Bronchial epithelial cell (primary cell): ENCODE measurements around the gene TES. TPM values are rescaled to one million over a fixed set of nuclear protein-coding genes. Genes with fewer than 3 reads are reported as not detected.

Experiments used
- DNase-seq: peaks from one replicate; pipeline ENCODE4 v3.0.0-alpha.2; 2010; ENCODE audit warnings: low read depth
- FAIRE-seq: peaks from 2 replicates; lab custom pipeline; 2011; peaks lifted over from hg19 to GRCh38; lab: Jason Lieb, UNC
- H3K27me3 ChIP-seq: 2 replicates; pipeline ENCODE4 v1.5.1; 2011; ENCODE audit warnings: low read length; ENCODE audit not compliant: control insufficient read depth, insufficient read depth
- H3K36me3 ChIP-seq: 2 replicates; pipeline ENCODE4 v1.5.1; 2011; ENCODE audit warnings: low read length; ENCODE audit not compliant: control insufficient read depth, insufficient read depth
- H3K4me3 ChIP-seq: 2 replicates; pipeline ENCODE4 v1.5.1; 2011; ENCODE audit warnings: mild to moderate bottlenecking, low read depth, low read length, control low read depth
- total RNA-seq: library from RNA; depleted of rRNA; stranded (reverse); fragments of >200 nt; gene quantifications from 2 replicates; pipeline ENCODE4 v1.2.1, GENCODE V29; 2014
- TF ChIP-seq, protein P1 (sequence below): IDR thresholded peaks from 2 replicates; pipeline ENCODE4 v1.5.1; 2011; ENCODE audit warnings: mild to moderate bottlenecking, moderate library complexity, low read length, control low read depth, inconsistent platforms; ENCODE audit not compliant: insufficient read depth, severe bottlenecking

Gene TES
- total RNA-seq, 1 donor from 2014 or later, result 276 TPM

DNA sequence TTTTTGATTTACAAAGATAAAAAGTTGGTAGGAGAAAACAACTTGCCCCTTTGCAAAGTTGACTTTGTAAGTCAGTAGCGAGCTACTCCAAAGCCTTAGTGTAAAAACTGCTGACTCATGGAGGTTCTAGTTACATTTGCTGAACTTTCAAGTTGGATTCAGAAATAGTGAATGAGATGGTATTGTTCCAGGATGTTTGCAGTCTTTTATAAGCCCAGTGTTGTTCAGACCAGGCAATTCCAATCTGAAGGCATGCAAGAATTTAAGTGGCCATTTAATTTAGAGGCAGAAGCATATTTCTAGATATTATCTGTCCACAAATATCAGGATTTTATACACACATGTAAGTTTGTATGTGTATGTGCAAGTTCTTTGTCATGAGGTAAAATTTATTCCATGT lies 21.6 kb downstream of the TES start:
- H3K4me3 ChIP-seq, result no peak overlapping the region
- DNase-seq (peak; percentile 68), FAIRE-seq (no peak)
- H3K36me3 ChIP-seq, result peaks cover 5% of the 10 kb centered on the region
- H3K27me3 ChIP-seq, result no peaks in the 10 kb centered on the region
- TF ChIP-seq, protein P1, sequence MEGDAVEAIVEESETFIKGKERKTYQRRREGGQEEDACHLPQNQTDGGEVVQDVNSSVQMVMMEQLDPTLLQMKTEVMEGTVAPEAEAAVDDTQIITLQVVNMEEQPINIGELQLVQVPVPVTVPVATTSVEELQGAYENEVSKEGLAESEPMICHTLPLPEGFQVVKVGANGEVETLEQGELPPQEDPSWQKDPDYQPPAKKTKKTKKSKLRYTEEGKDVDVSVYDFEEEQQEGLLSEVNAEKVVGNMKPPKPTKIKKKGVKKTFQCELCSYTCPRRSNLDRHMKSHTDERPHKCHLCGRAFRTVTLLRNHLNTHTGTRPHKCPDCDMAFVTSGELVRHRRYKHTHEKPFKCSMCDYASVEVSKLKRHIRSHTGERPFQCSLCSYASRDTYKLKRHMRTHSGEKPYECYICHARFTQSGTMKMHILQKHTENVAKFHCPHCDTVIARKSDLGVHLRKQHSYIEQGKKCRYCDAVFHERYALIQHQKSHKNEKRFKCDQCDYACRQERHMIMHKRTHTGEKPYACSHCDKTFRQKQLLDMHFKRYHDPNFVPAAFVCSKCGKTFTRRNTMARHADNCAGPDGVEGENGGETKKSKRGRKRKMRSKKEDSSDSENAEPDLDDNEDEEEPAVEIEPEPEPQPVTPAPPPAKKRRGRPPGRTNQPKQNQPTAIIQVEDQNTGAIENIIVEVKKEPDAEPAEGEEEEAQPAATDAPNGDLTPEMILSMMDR, result no peak

DNA sequence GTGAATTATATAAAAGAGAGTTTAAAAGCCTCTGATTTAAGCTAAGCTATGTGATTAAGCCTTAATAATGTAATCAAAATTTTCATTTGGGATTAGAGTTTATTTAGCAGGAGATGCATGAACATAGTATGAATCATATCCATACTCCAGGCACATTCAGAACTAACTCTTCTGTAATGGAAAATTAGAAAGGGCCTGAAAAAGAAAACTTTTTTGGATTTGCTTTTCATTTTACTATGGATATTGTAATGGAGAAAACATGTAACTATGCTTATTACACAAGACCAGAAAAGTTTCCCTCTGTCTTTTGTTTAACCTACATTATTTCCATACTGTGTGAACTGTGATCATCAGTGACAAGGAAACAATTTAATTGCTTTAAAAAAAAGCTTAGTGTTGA lies 22.0 kb downstream of the TES start:
- peak; percentile 56 for DNase-seq
- Histone ChIP-seq H3K27me3 (no peaks in the 10 kb centered on the region), H3K36me3 (peaks cover 5% of the 10 kb centered on the region), H3K4me3 (no peak overlapping the region)
- no peak for FAIRE-seq
- TF ChIP-seq, protein P1, result no peak

DNA sequence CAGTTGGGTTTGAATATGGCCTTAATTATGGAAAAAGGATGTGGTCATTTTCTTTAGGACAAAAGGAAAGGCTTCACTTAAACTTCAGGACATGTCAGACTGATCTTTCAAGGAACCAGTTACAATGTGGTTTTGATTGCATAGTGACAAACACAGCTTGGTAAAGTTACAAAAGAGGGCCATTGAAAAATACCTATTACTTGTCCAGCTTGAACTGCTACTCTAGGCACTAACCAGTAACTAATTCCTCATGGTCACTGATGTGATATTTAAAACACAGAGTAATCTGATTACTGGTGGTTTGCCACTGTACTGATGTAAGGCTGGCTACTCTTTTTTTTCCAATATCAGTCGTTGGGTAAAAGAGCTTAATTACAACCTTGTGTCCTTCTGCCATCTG lies 22.6 kb downstream of the TES start:
- H3K4me3 ChIP-seq, result no peak overlapping the region
- TF ChIP-seq, protein P1, result no peak
- H3K36me3 ChIP-seq, result peaks cover 10% of the 10 kb centered on the region
- DNase-seq, result no peak
- no peaks in the 10 kb centered on the region for H3K27me3 ChIP-seq
- FAIRE-seq, result no peak

DNA sequence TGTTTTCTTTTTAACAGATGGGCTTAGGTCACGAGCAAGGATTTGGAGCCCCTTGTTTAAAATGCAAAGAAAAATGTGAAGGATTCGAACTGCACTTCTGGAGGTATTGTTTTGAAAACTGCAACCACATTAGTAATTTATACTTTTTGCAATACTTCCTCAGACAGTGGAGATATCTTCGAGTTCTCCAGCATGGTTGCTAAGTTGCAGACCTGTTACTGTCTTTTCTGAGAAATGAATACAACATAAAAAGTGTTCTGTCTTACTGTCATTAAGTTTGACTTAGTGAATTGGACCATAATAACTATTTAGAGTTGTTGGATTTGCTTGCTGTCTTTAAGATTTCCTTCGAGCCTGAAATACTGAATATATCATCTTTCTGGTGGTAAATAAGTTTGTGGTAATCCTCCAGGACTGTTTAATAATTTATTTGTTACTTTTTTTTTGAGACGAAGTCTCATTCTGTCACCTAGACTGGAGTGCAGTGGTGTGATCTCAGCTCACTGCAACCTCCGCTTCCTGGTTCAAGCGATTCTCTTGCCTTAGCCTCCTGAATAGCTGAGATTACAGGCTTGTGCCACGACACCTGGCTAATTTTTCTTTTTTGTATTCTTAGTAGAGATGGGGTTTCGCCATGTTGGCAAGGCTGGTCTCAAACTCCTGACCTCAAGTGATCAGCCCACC lies 24.3 kb downstream of the TES start:
- Histone ChIP-seq H3K27me3 (no peaks in the 10 kb centered on the region), H3K4me3 (no peak overlapping the region), H3K36me3 (peaks cover 14% of the 10 kb centered on the region)
- TF ChIP-seq, protein P1, result no peak
- no peak for FAIRE-seq
- DNase-seq, result no peak

DNA sequence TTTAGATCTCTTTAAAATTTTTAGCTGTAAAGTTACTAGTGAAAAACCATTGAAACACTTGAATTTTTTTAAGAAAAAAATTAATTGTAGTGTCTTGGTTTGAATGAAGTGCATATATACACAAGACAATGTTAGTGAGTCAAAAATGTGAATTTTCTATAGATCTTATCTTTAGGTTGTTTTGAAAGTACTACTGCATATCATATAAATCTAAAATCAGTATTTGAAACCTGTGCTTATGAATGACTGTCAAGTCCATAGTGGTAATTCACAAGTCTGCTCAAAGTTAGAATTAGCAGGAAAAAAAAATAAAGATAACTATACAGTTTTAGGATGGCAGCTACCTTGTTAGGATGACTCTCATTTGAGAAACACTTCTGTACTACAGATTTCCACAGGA lies 25.0 kb downstream of the TES start:
- no peaks in the 10 kb centered on the region for H3K27me3 ChIP-seq
- TF ChIP-seq, protein P1, result no peak
- FAIRE-seq, result no peak
- no peak for DNase-seq
- peaks cover 14% of the 10 kb centered on the region for H3K36me3 ChIP-seq
- no peak overlapping the region for H3K4me3 ChIP-seq

DNA sequence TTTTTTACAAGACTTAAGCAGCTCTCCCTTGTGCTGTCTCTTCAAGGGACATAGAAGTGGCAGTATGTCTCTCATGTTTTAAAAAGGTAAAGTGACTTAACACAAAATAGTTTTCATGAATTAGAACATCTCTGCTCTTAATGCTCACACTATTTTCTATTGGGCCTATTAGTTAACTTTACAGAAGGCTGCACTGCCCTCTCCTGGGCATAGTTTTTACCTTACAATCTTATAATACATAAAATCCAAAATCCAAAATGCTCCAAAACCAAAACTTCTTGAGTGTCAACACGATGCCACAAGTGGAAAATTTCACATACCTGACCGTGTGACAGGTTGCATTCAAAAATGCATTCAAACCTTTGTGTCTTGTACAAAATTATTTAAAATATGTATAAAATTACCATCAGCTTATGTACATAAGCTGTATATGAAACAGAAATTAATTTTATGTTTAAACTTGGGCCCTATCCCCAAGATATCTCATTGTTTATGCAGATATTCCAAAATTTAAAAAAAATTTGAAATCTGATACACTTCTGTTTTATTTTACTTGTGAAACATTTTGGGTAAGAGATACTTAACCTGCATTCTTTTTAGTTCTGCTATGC lies 25.8 kb downstream of the TES start:
- H3K36me3 ChIP-seq, result peaks cover 14% of the 10 kb centered on the region
- no peak overlapping the region for H3K4me3 ChIP-seq
- TF ChIP-seq, protein P1, result peak; percentile 33
- DNase-seq (no peak), FAIRE-seq (no peak)
- no peaks in the 10 kb centered on the region for H3K27me3 ChIP-seq
